Stimulated activated CD8-positive, alpha-beta memory T cell treated with anti-CD3 and anti-CD28 coated beads, Interleukin-7, amount 100 ng/mL, for 24 hours (primary cell): ENCODE results near the gene TNS2.
"Not testable (repeated sequence)": the region's sequence is repeated elsewhere in the genome, so short reads cannot be mapped to it uniquely, and the experiment has no call there.

ENCODE experiments used
- DNase-seq: peaks from one replicate; pipeline ENCODE4 v3.0.0-alpha.2; 2020; ENCODE audit warnings: low read depth

The TNS2 gene

GRCh38 chr12:53094796-53095595 is 45.1 kb downstream of the TNS2 start:
- DNase-seq: not testable (repeated sequence)

- DNase-seq: not testable (repeated sequence)
Observed at GRCh38 chr12:53095596-53095895, 45.7 kb downstream of the TNS2 start.

- no peak for DNase-seq
Observed at GRCh38 chr12:53096089-53096741, 46.4 kb downstream of the TNS2 start.

- no peak for DNase-seq
Observed at GRCh38 chr12:53096759-53097158, 46.9 kb downstream of the TNS2 start.

- DNase-seq: no peak
Observed at GRCh38 chr12:53097207-53097563, 47.3 kb downstream of the TNS2 start.

- peak; percentile 30 for DNase-seq
Observed at GRCh38 chr12:53097564-53098353, 47.9 kb downstream of the TNS2 start, which contains the start of gene IGFBP6. IGFBP6 (plus strand) TSS chr12:53097667; CDS start chr12:53097718, 51 bp downstream.

- DNase-seq: no peak
Observed at GRCh38 chr12:53098354-53098981, 48.6 kb downstream of the TNS2 start.

- peak; percentile 92 for DNase-seq
Observed at GRCh38 chr12:53099071-53099882, 49.4 kb downstream of the TNS2 start.

GRCh38 chr12:53100466-53101151 is 50.7 kb downstream of the TNS2 start:
- DNase-seq: no peak

GRCh38 chr12:53101266-53101665 is 51.4 kb downstream of the TNS2 start:
- DNase-seq: no peak

GRCh38 chr12:53101931-53102781 is 52.3 kb downstream of the TNS2 start:
- no peak for DNase-seq

- peak; percentile 26 for DNase-seq
Observed at GRCh38 chr12:53102883-53103807, 53.3 kb downstream of the TNS2 start, which contains the start of gene SOAT2. SOAT2 (plus strand) TSS chr12:53103486; CDS start chr12:53103578, 92 bp downstream.

- no peak for DNase-seq
Observed at GRCh38 chr12:53103860-53104305, 54.0 kb downstream of the TNS2 start.

- DNase-seq: no peak
Observed at GRCh38 chr12:53105256-53105655, 55.4 kb downstream of the TNS2 start.

GRCh38 chr12:53105712-53106439 is 56.0 kb downstream of the TNS2 start:
- DNase-seq: no peak

- DNase-seq: no peak
Observed at GRCh38 chr12:53107122-53107521, 57.3 kb downstream of the TNS2 start.

- not testable (repeated sequence) for DNase-seq
Observed at GRCh38 chr12:53112431-53112830, 62.6 kb downstream of the TNS2 start.

- DNase-seq: no peak
Observed at GRCh38 chr12:53113136-53113705, 63.4 kb downstream of the TNS2 start.
